GM21528 (cell line): Measurements from ENCODE around the gene PEX13.
"Not testable (repeated sequence)": the region's sequence is repeated elsewhere in the genome, so short reads cannot be mapped to it uniquely, and the experiment has no call there.

Source experiments
- ATAC-seq: cut with Tn5 transposase; IDR thresholded peaks from one replicate; pipeline ENCODE4 v1.9.1; 2021; ENCODE audit warnings: mild to moderate bottlenecking, moderate library complexity; ENCODE audit not compliant: unreplicated experiment, low FRiP score

The PEX13 gene, protein sequence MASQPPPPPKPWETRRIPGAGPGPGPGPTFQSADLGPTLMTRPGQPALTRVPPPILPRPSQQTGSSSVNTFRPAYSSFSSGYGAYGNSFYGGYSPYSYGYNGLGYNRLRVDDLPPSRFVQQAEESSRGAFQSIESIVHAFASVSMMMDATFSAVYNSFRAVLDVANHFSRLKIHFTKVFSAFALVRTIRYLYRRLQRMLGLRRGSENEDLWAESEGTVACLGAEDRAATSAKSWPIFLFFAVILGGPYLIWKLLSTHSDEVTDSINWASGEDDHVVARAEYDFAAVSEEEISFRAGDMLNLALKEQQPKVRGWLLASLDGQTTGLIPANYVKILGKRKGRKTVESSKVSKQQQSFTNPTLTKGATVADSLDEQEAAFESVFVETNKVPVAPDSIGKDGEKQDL

DNA sequence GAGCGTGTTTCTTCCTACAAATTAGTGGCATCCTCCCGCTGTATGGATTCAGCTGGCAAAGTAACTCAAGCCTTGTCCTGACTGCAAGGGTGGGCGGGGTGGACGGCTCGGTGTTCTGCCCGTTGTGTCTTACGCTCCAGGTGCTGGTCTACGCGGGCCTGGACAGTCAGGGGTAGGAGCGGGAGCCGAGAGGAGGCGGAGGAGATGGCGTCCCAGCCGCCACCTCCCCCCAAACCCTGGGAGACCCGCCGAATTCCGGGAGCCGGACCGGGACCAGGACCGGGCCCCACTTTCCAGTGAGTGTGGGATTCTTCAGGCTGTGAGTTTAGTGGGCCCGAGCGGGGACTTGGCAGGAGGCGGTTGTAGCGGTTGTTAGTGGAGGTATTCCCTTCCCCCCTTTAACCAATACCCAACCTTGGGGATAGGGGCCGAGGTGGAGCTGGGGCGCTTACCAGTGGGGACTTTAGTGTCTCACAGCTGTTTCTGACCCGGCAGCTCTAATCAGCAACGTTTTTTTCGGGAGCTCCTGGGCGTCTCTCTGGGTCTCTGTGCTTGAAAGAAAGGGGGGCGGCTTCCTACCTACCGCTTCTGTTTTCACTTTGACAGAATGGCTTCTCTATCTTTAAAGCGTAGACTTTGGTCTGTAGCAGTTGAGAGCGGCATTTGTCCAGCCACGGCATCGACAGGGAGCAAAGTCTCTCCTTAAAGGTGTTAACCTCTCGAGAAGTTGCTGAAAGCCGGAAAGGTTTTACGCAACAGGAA is at the start of gene PEX13, which contains the start of gene PUS10:
Gene PEX13, plus strand, starts transcription at position 165 of the 762 bp plus-strand sequence. Its CDS starts 40 bp downstream, at position 205.
Gene PUS10, minus strand, starts transcription at position 700 of the 762 bp plus-strand sequence. CDS start 6,365 bp downstream, outside the sequence.
- ATAC-seq, result peak; percentile 77

- peak; percentile 5 for ATAC-seq
Observed at GRCh38 chr2:60972889-60973656, 44.4 kb upstream of the PEX13 start.

- no peak for ATAC-seq
Observed at GRCh38 chr2:60973705-60974104, 43.8 kb upstream of the PEX13 start.

GRCh38 chr2:60974652-60975051 is 42.9 kb upstream of the PEX13 start:
- ATAC-seq, result no peak

GRCh38 chr2:60976256-60976850 is 41.2 kb upstream of the PEX13 start:
- ATAC-seq, result no peak

DNA sequence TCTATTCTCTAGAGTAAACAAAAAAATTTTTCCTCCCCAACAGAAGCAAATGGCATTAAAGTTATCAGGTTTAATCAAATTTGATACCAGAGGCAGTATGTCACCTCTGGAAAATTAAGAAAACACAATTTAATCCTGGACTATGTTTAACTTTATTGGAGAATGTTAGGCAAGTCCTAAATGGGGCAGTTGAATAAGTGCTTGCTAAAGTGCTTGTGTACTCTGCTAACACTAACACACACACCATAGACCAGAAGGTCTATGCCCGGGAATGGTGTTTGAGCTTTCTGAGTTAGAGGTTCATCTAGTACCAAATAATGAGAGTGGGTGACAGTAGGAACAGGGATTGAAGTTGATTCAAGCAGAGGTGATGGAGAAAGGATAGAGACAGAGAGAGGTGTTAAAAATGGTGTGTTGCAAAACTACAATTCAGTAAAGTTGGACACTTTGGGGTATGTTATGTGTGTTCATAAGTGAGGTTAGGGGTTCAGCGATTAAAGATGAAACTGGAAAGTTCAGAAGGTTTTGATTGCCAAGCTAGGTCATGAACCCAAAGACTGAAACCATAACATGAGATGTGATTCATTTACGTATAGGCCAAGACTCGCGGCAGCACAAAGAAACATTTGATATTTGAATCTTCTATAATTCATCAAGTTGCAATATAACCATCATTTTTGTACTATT is 40.5 kb upstream of the PEX13 start:
- no peak for ATAC-seq

- ATAC-seq, result no peak
Observed at GRCh38 chr2:60977562-60977895, 40.0 kb upstream of the PEX13 start.

GRCh38 chr2:60979231-60979630 is 38.3 kb upstream of the PEX13 start:
- ATAC-seq, result no peak

GRCh38 chr2:60980071-60980815 is 37.3 kb upstream of the PEX13 start:
- no peak for ATAC-seq

DNA sequence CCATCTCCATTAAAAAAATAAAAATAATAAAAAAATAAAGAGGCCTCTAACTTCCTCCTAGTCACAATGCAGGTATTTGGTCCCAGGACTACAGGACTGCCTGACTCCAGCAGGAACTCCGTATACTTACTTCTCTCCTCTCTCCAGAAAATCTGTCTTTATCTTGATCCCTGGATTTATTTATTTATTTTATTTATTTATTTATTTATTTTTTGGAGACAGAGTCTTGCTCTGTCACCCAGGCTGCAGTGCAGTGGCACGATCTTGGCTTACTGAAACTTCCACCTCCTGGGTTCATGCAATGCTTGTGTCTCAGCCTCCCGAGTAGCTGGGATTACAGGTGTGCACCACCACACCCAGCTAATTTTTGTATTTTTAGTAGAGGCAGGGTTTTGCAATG is 35.5 kb upstream of the PEX13 start:
- ATAC-seq, result not testable (repeated sequence)

- ATAC-seq, result peak; percentile 59
Observed at GRCh38 chr2:60984720-60985119, 32.8 kb upstream of the PEX13 start.

GRCh38 chr2:60987041-60987440 is 30.5 kb upstream of the PEX13 start:
- ATAC-seq, result no peak

GRCh38 chr2:60987656-60988055 is 29.9 kb upstream of the PEX13 start:
- not testable (repeated sequence) for ATAC-seq

DNA sequence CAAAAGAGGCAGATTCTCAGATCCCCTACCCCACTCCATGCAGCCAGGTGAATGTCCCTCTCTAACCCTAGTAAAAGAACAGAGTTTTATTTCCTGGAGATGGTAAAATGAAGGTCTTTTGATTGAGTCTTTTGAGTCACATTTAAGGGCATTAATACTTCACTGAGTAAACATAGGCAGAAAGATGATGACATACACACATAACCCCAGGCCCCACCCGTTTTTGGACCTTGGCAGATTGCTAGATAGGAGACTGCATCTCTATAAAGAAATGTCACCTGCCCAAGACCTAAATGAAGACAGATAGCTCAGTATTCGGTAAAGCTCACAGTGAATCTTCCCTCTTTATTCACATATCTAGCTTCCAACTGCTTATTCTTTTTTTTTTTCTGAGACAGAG is 28.3 kb upstream of the PEX13 start:
- no peak for ATAC-seq

DNA sequence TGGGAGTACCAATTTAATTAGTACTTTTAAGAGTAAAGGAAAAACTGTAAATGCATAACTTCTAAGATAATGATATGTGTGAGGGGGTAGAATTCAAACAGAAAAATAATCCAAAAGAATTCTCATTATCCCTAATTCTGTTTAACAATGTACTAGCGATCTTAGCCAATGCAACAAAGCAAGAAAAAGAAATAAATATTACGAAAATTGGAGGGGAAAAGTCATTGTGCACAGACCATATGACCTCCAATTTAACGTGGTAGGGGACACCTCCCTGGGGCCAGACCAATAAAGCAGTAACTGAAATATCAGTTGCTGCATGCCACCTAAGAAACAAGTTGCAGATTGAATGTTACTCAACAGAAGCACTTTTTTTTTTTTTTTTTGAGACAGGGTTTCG is 25.9 kb upstream of the PEX13 start:
- ATAC-seq, result no peak

DNA sequence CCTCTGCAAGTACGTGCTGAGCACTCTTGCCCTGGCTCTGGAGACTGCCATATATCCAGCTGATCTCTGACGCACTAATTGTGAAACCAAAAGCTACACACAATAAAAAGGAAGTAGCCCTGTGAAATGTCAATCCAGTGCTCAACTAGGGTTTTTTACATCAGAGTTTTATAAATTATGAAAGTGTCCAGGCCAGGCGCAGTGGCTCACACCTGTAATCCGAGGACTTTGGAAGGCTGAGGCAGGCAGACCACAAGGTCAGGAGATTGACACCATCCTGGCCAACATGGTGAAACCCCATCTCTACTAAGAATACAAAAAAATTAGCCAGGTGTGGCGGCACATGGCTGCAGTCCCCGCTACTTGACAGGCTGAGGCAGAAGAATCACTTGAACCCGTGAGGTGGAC is 24.5 kb upstream of the PEX13 start:
- peak; percentile 96 for ATAC-seq

- ATAC-seq, result no peak
Observed at GRCh38 chr2:60994131-60994530, 23.4 kb upstream of the PEX13 start.

DNA sequence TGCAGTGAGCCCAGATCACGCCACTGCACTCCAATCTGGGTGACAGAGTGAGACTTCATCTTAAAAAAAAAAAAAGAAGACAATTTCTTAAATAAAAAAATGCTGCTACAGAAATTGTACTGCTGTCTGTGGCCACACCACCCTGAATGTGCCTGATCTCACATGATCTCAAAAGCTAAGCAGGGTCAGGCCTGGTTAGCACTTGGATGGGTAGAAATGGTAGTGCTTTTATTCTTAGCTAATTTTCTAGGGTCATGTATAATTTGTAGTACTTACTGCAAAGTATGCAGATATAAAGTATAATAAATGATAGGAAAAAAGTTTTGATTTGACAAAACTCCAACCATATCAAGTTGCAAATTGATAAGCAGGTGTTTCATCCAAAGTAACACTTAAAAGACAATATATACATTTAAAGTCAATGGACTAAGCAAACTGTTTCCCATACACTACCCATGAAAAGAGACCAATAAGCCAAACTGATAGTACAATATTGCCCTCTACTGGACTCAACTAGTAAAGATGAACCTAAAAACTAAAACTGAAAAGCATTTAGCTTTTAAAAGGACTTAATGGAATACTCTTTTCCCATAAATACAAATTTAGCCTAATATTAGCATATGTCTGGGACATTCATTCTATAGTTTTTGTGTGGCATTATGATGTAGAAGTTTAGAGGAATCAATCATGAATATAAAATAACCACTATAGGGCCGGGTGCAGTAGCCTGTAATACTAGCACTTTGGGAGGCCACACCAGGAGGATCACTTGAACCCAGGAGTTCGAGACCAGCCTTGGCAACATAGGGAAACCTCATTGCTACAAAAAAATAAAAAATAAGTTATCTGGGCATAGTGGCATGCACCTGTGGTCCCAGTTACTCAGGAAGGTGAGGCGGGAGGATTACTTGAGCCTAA is 18.6 kb upstream of the PEX13 start:
- ATAC-seq, result no peak
